Endometrium (tissue), 2 donors: ENCODE data around the gene NMUR1.

Experiments used
- FAIRE-seq: peaks from 2 replicates; lab custom pipeline; 2012; peaks lifted over from hg19 to GRCh38; lab: Jason Lieb, UNC
- donor health status: control.
- donor health status: control.

Gene NMUR1

GRCh38 chr2:231483398-231484329 is 46.6 kb downstream of the NMUR1 start:
- no peak for FAIRE-seq

- FAIRE-seq: no peak
These were observed 47.3 kb downstream of the NMUR1 start for GRCh38 chr2:231482806-231483391.

GRCh38 chr2:231480781-231481180 is 49.5 kb downstream of the NMUR1 start:
- FAIRE-seq: no peak

GRCh38 chr2:231479455-231479854 is 50.8 kb downstream of the NMUR1 start:
- FAIRE-seq: no peak

GRCh38 chr2:231476920-231477319 is 53.3 kb downstream of the NMUR1 start:
- FAIRE-seq: no peak

- FAIRE-seq: no peak
These were observed 54.3 kb downstream of the NMUR1 start for GRCh38 chr2:231475965-231476364.
